Measurements from ENCODE around the gene SMIM36. TPM values are rescaled to one million over a fixed set of nuclear protein-coding genes. Genes with fewer than 3 reads are reported as not detected.
A peak's percentile ranks its signal among the peaks of the same experiment; 100 is the strongest.

Gene SMIM36
- total and polyA plus RNA-seq, 2 of the 8 experiments (the other 6 are each of a cell fraction or from before 2014, with no cell fraction given) = not detected

GRCh38 chr17:55421179-55421934 is 89.9 kb downstream of the SMIM36 start, which contains the start of gene MMD (continued):
- TF ChIP-seq EZH2 (IDR thresholded peaks at IDR 0.05; ENCODE audit: low read depth, low read length, severe bottlenecking) = no peak
- TF ChIP-seq TCF12 (IDR thresholded peaks at IDR 0.05; ENCODE audit: low read depth, low read length) = no peak
- TF ChIP-seq SAP30 (IDR thresholded peaks at IDR 0.05; ENCODE audit: insufficient read depth, insufficient replicate concordance, low read length) = no peak
- no peak for TF ChIP-seq GABPA (IDR thresholded peaks at IDR 0.05; ENCODE audit: borderline replicate concordance, insufficient read depth, low read length)
- no peak for TF ChIP-seq ATF3 (IDR thresholded peaks at IDR 0.05; ENCODE audit: insufficient read depth, low read depth, low read length)
- no peak for TF ChIP-seq MAX (IDR thresholded peaks at IDR 0.05)
- TF ChIP-seq E2F6 (IDR thresholded peaks at IDR 0.05) = 0 out of 2 replicates have a peak, but pooled peaks have one; percentile 11
- TF ChIP-seq RXRA (IDR thresholded peaks at IDR 0.05; ENCODE audit: insufficient read depth, low read depth, low read length) = no peak
- no peak for TF ChIP-seq KDM5A (IDR thresholded peaks at IDR 0.05; ENCODE audit: low read length)
- no peak for TF ChIP-seq BCL11A (IDR thresholded peaks at IDR 0.05; ENCODE audit: low read depth in 2 of 2, low read length in 2 of 2)
- no peak for TF ChIP-seq NRF1 (IDR thresholded peaks at IDR 0.05; ENCODE audit: low read depth, low read length)
- TF ChIP-seq CBX5 (IDR thresholded peaks at IDR 0.05; ENCODE audit: low read depth, low read length) = no peak
- TF ChIP-seq POLR2A (IDR thresholded peaks at IDR 0.05; ENCODE audit: control extremely low read depth in 1 of 2, low read depth in 2 of 2, low read length in 2 of 2) = no peak
- no peak for TF ChIP-seq CBX8 (IDR thresholded peaks at IDR 0.05; ENCODE audit: borderline replicate concordance, low read depth, low read length)
- peak; percentile 72 for TF ChIP-seq KDM4A (IDR thresholded peaks at IDR 0.05; ENCODE audit: low read depth, low read length, severe bottlenecking)
- no peak for TF ChIP-seq TAF7 (optimal IDR thresholded peaks at IDR 0.05; ENCODE audit: borderline replicate concordance, low read depth, low read length)
- no peak for TF ChIP-seq SRF (IDR thresholded peaks at IDR 0.05; ENCODE audit: low read depth, low read length)
- no peak for TF ChIP-seq TEAD4 (IDR thresholded peaks at IDR 0.05; ENCODE audit: low read depth, low read length)
- no peak for TF ChIP-seq SIRT6 (IDR thresholded peaks at IDR 0.05; ENCODE audit: low read length)

All from H1 (cell line).